ENCODE measurements around the gene TBCE.

TBCE gene

GRCh38 chr1:235331401-235331800, 35.8 kb upstream of the TBCE start:
- DNase-seq (ENCODE audit: low read depth) = no peak
- TF ChIP-seq, protein P1, sequence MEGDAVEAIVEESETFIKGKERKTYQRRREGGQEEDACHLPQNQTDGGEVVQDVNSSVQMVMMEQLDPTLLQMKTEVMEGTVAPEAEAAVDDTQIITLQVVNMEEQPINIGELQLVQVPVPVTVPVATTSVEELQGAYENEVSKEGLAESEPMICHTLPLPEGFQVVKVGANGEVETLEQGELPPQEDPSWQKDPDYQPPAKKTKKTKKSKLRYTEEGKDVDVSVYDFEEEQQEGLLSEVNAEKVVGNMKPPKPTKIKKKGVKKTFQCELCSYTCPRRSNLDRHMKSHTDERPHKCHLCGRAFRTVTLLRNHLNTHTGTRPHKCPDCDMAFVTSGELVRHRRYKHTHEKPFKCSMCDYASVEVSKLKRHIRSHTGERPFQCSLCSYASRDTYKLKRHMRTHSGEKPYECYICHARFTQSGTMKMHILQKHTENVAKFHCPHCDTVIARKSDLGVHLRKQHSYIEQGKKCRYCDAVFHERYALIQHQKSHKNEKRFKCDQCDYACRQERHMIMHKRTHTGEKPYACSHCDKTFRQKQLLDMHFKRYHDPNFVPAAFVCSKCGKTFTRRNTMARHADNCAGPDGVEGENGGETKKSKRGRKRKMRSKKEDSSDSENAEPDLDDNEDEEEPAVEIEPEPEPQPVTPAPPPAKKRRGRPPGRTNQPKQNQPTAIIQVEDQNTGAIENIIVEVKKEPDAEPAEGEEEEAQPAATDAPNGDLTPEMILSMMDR (conservative IDR thresholded peaks at IDR 0.05; ENCODE audit: control insufficient read depth, insufficient read depth, low read depth, low read length) = no peak
- no peak overlapping the region for H3K4me3 ChIP-seq (ENCODE audit: control insufficient read depth, low read depth, low read length)

- H3K4me3 ChIP-seq (ENCODE audit: control insufficient read depth, low read depth, low read length) = no peak overlapping the region
- TF ChIP-seq, protein P1 (conservative IDR thresholded peaks at IDR 0.05; ENCODE audit: control insufficient read depth, insufficient read depth, low read depth, low read length) = no peak
- no peak for DNase-seq (ENCODE audit: low read depth)
These were observed 30.3 kb upstream of the TBCE start for GRCh38 chr1:235336903-235337302.

DNA sequence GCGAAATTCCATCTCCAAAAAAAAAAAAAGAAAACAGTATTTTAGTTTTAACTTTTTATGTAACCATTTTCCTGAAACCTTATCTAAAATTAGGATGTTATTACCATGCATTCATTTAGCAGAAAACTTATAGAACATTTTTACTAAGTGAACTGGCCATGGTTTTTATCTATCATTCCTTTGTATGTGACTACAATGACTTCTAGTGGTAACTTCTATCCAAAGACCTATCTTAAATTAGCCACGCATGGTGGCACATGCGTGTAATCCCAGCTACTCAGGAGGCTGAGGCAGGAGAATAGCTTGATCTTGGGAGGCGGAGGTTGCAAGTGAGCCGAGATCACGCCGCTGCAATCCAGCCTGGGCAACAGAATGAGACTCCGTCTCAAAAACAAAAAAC, 27.5 kb upstream of the TBCE start:
- TF ChIP-seq, protein P1 (conservative IDR thresholded peaks at IDR 0.05; ENCODE audit: control insufficient read depth, insufficient read depth, low read depth, low read length) = no peak
- DNase-seq (ENCODE audit: low read depth) = no peak
- no peak overlapping the region for H3K4me3 ChIP-seq (ENCODE audit: control insufficient read depth, low read depth, low read length)

DNA sequence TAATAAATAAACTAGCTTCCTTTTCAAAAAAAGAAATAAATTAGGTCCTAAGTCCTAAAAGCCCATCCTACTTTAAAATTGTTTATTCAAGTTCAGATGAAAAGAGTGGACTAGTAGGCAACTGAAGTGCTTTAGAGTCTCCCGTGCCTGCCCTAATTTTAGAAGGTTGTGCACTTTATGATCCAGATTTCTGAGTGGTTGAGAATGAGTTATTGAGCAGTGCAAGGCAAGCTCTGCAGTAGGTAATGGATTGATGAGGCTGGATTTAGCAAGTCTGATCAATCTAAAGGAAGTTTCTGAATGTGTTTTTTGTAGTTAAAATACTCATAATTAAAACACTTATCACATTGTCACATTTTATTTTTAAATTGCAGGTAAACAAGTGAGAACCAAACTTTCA, 25.9 kb upstream of the TBCE start:
- DNase-seq (ENCODE audit: low read depth) = no peak
- TF ChIP-seq, protein P1 (conservative IDR thresholded peaks at IDR 0.05; ENCODE audit: control insufficient read depth, insufficient read depth, low read depth, low read length) = no peak
- H3K4me3 ChIP-seq (ENCODE audit: control insufficient read depth, low read depth, low read length) = no peak overlapping the region

- DNase-seq (ENCODE audit: low read depth) = peak; percentile 34
- no peak overlapping the region for H3K4me3 ChIP-seq (ENCODE audit: control insufficient read depth, low read depth, low read length)
- TF ChIP-seq, protein P1 (conservative IDR thresholded peaks at IDR 0.05; ENCODE audit: control insufficient read depth, insufficient read depth, low read depth, low read length) = no peak
These were observed 25.2 kb upstream of the TBCE start for GRCh38 chr1:235342039-235342438.

DNA sequence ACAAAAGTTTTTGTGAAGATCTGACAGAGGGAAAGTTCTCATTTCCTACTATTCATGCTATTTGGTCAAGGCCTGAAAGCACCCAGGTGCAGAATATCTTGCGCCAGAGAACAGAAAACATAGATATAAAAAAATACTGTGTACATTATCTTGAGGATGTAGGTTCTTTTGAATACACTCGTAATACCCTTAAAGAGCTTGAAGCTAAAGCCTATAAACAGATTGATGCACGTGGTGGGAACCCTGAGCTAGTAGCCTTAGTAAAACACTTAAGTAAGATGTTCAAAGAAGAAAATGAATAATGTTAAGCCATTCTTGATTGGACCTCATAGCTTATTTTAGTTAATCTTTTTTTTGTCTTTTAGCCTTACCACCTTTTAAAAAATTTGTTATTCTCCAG, 24.8 kb upstream of the TBCE start:
- no peak overlapping the region for H3K4me3 ChIP-seq (ENCODE audit: control insufficient read depth, low read depth, low read length)
- DNase-seq (ENCODE audit: low read depth) = no peak
- TF ChIP-seq, protein P1 (conservative IDR thresholded peaks at IDR 0.05; ENCODE audit: control insufficient read depth, insufficient read depth, low read depth, low read length) = no peak

- no peak for DNase-seq (ENCODE audit: low read depth)
- TF ChIP-seq, protein P1 (conservative IDR thresholded peaks at IDR 0.05; ENCODE audit: control insufficient read depth, insufficient read depth, low read depth, low read length) = no peak
These were observed 23.5 kb upstream of the TBCE start for GRCh38 chr1:235343726-235344125.

More at GRCh38 chr1:235343726-235344125, 23.5 kb upstream of the TBCE start:
- H3K4me3 ChIP-seq (ENCODE audit: control insufficient read depth, low read depth, low read length) = no peak overlapping the region

All from fibroblast of mammary gland (primary cell).